Liver (tissue), 9 donors: ENCODE results near the gene PLCD1. TPM values are rescaled to one million over a fixed set of nuclear protein-coding genes. Genes with fewer than 3 reads are reported as not detected.

Experiments
- DNase-seq: peaks from one replicate; pipeline ENCODE4 v3.0.0-alpha.2; 2017; ENCODE audit warnings: low spot score
- H3K27ac ChIP-seq, 2 donors: one replicate each; pipeline ENCODE4 v1.7.0; 2013; ENCODE audit warnings: inconsistent platforms in 2 of 2, low read length in 2 of 2, control low read depth in 1 of 2, low read depth in 1 of 2, mild to moderate bottlenecking in 1 of 2
- H3K27me3 ChIP-seq, 4 donors: one replicate each; pipeline versions ENCODE4 v1.6.1 to v1.7.0; 2013; ENCODE audit warnings: low read length in 3 of 4, inconsistent platforms in 1 of 4, mild to moderate bottlenecking in 1 of 4, moderate library complexity in 1 of 4; ENCODE audit not compliant: control insufficient read depth in 4 of 4, insufficient read depth in 4 of 4
- H3K36me3 ChIP-seq, 4 donors: one replicate each; pipeline versions ENCODE4 v1.6.1 to v1.7.0; 2013; ENCODE audit warnings: low read length in 3 of 4, mild to moderate bottlenecking in 3 of 4, low read depth in 1 of 4, moderate library complexity in 1 of 4; ENCODE audit not compliant: control insufficient read depth in 4 of 4, insufficient read depth in 3 of 4
- H3K4me1 ChIP-seq, 4 donors: one replicate each; pipeline versions ENCODE4 v1.6.1 to v1.7.0; 2013; ENCODE audit warnings: low read length in 3 of 4, mild to moderate bottlenecking in 3 of 4, moderate library complexity in 1 of 4; ENCODE audit not compliant: control insufficient read depth in 4 of 4, insufficient read depth in 4 of 4
- H3K4me3 ChIP-seq, 3 donors: one replicate each; pipeline versions ENCODE4 v1.6.1 to v1.7.0; 2013; ENCODE audit warnings: low read length in 3 of 3, control low read depth in 1 of 3, low read depth in 1 of 3, mild to moderate bottlenecking in 1 of 3
- H3K9ac ChIP-seq, 2 donors: one replicate each; pipeline ENCODE4 v1.7.0; 2013; ENCODE audit warnings: low read length in 2 of 2, mild to moderate bottlenecking in 2 of 2, moderate library complexity in 2 of 2, control low read depth in 1 of 2, low read depth in 1 of 2
- H3K9me3 ChIP-seq, 4 donors: one replicate each; pipeline versions ENCODE4 v1.6.1 to v1.7.0; 2013; ENCODE audit warnings: low read length in 3 of 4; ENCODE audit not compliant: control insufficient read depth in 4 of 4
- ATF3 ChIP-seq: IDR thresholded peaks from 2 replicates; pipeline ENCODE4 v1.6.1; 2016; ENCODE audit warnings: antibody characterized with exemption
- EGR1 ChIP-seq, 2 donors: IDR thresholded peaks; 2 replicates each; pipeline ENCODE4 v1.6.1; 2016 to 2018; ENCODE audit warnings: antibody characterized with exemption in 2 of 2, low read depth in 2 of 2
- FOXA1 ChIP-seq: IDR thresholded peaks from 2 replicates; pipeline ENCODE4 v1.6.1; 2016; ENCODE audit warnings: antibody characterized with exemption
- FOXA2 ChIP-seq: IDR thresholded peaks from 2 replicates; pipeline ENCODE4 v1.6.1; 2016; ENCODE audit warnings: antibody characterized with exemption
- GABPA ChIP-seq, 2 donors: IDR thresholded peaks in 1 of 2; conservative IDR thresholded peaks in 1 of 2; 2 replicates each; pipeline ENCODE4 v1.6.1; 2016; ENCODE audit warnings: antibody characterized with exemption in 2 of 2, mild to moderate bottlenecking in 1 of 2, moderate library complexity in 1 of 2
- HNF4A ChIP-seq, 2 donors: conservative IDR thresholded peaks; 2 replicates each; pipeline ENCODE4 v1.6.1; 2016; ENCODE audit warnings: antibody characterized with exemption in 2 of 2, mild to moderate bottlenecking in 2 of 2
- HNF4G ChIP-seq: IDR thresholded peaks from 2 replicates; pipeline ENCODE4 v1.6.1; 2016; ENCODE audit warnings: antibody characterized with exemption
- JUND ChIP-seq, 2 donors: IDR thresholded peaks; 2 replicates each; pipeline ENCODE4 v1.6.1; 2016; ENCODE audit warnings: antibody characterized with exemption in 2 of 2
- MAX ChIP-seq: IDR thresholded peaks from 2 replicates; pipeline ENCODE4 v1.6.1; 2016; ENCODE audit warnings: antibody characterized with exemption
- NR2F2 ChIP-seq: IDR thresholded peaks from 2 replicates; pipeline ENCODE4 v1.6.1; 2016; ENCODE audit warnings: antibody characterized with exemption
- RAD21 ChIP-seq, 2 donors: IDR thresholded peaks; 2 replicates each; pipeline ENCODE4 v1.6.1; 2016; ENCODE audit warnings: antibody characterized with exemption in 2 of 2, mild to moderate bottlenecking in 2 of 2
- REST ChIP-seq: IDR thresholded peaks from 2 replicates; pipeline ENCODE4 v1.6.1; 2016; ENCODE audit warnings: antibody characterized with exemption, mild to moderate bottlenecking
- RXRA ChIP-seq, 2 donors: IDR thresholded peaks; 2 replicates each; pipeline ENCODE4 v1.6.1; 2017 to 2018; ENCODE audit warnings: antibody characterized with exemption in 2 of 2, mild to moderate bottlenecking in 1 of 2
- SP1 ChIP-seq: IDR thresholded peaks from 2 replicates; pipeline ENCODE4 v1.6.1; 2018; ENCODE audit warnings: antibody characterized with exemption, mild to moderate bottlenecking
- TAF1 ChIP-seq: conservative IDR thresholded peaks from 2 replicates; pipeline ENCODE4 v1.6.1; 2016; ENCODE audit warnings: antibody characterized with exemption, mild to moderate bottlenecking
- YY1 ChIP-seq: IDR thresholded peaks from 2 replicates; pipeline ENCODE4 v1.6.1; 2016; ENCODE audit warnings: antibody characterized with exemption, mild to moderate bottlenecking
- ZBTB33 ChIP-seq: IDR thresholded peaks from 2 replicates; pipeline ENCODE4 v1.6.1; 2016; ENCODE audit warnings: antibody characterized with exemption
- WGBS: extraction: QIAGEN DNeasy Blood & Tissue Kit; methylation state at CpG from one replicate; pipeline ENCODE4 v1.1.7; 2013; 5-methylcytosine and 5-hydroxymethylcytosine counted together
- polyA plus RNA-seq, 2 donors: library from polyadenylated mRNA; stranded (reverse) in 1 of 2; unstranded in 1 of 2; fragments of 200-250 nt in 1 of 2; fragments of >200 nt in 1 of 2; fragmentation: Nextera tagmentation in 1 of 2; extraction: Ambion mirVana in 1 of 2; gene quantifications; one replicate each; pipeline versions ENCODE4 v1.2.1 to v1.2.3, GENCODE V29; 2013 to 2015
- total RNA-seq, 2 donors: library from RNA; depleted of rRNA; stranded (reverse); fragments of >200 nt; gene quantifications; one replicate each; pipeline ENCODE4 v1.2.3, GENCODE V29; 2014
- donor health status: healthy.
- donor health status: healthy.
- donor health status: healthy.
- donor health status: healthy.
- donor health status: healthy.

The PLCD1 gene
- total and polyA plus RNA-seq, 4 donors, result 6.7 to 10.5 (median 9.1) TPM

GRCh38 chr3:38030126-38031021 lies 932 bp upstream of the PLCD1 start (continued):
- no peak for TF ChIP-seq ZBTB33
- no peak for TF ChIP-seq NR2F2

- TF ChIP-seq MAX (no peak), RAD21 (IDR thresholded peaks at IDR 0.05) (no peak)
- Histone ChIP-seq H3K27me3 (no peaks in the 10 kb centered on the region), H3K9ac (no peak overlapping the region), H3K4me3 (peak overlapping the region in 1 of 3 donors; percentile 54), H3K9me3 (no peaks in the 10 kb centered on the region), H3K4me1 (peaks cover 0 to 24% (median 12%) of the 10 kb centered on the region in 4 donors), H3K36me3 (no peaks in the 10 kb centered on the region), H3K27ac (no peak overlapping the region)
- 31% methylated on average over 45 of the region's 45 CpGs for WGBS
- DNase-seq, result no peak
Measured at GRCh38 chr3:38028621-38029361, 651 bp downstream of the PLCD1 start.

DNA sequence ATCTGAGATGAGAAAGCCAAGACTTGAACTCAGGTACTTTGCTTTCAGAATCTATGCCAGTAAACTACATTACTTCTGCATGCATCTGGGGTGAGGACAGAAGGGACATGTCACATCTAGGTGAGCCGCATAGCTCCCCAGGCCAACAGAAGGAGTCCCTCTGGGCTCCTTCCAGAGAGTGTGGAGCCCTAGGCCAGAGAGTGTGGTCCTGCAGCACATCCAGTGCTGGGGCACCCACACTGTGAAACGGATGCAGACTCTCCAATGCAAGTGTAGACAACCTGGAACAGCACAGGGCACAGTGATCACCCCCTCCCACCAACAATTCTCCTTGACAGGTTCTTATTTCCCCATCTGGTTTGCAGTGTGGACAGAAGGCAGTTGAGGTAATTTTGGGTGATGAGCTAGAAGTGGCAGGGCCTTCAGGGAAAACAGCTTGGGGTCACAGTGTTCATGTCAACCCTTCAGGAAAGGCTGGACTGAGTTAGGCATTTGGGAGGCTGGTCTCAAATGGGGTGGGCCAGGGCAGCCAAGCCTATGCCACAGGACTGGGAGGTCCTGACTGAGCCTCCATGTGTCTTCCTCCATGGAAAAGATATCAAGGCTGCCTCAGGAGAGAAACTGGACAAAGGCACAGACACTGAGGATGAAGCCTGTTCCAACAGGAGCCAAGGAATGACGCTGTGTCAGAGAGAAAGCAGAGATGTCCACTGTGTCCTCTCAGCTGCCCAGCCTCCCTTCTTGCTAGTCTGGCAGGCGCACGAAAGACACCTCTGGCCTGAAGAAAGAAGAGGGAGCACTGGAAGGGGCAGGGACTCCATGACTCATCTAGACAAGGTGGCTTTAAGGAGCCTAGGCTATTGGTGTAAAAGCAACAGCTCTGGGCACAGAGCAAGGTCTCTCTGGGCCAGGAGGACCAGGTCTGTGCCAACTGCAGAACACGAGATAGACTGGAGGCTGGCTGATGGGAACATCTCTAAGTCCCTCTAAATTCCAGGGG lies 1.7 kb downstream of the PLCD1 start:
- no peak for DNase-seq
- Histone ChIP-seq H3K27me3 (no peaks in the 10 kb centered on the region), H3K4me1 (peaks cover 2 to 32% (median 17%) of the 10 kb centered on the region in 4 donors), H3K27ac (no peak overlapping the region), H3K4me3 (no peak overlapping the region), H3K9me3 (no peaks in the 10 kb centered on the region), H3K36me3 (no peaks in the 10 kb centered on the region), H3K9ac (no peak overlapping the region)
- WGBS, result 93% methylated on average over 6 of the region's 6 CpGs
- TF ChIP-seq RXRA (IDR thresholded peaks at IDR 0.05), result no peak
- TF ChIP-seq EGR1 (IDR thresholded peaks at IDR 0.05; ENCODE audit: low read depth in 2 of 2), result no peak
- TF ChIP-seq YY1, result no peak
- TF ChIP-seq MAX, result no peak
- TF ChIP-seq JUND (IDR thresholded peaks at IDR 0.05), result no peak
- TF ChIP-seq SP1, result no peak
- no peak for TF ChIP-seq ATF3
- no peak for TF ChIP-seq HNF4G
- TF ChIP-seq REST, result no peak
- no peak for TF ChIP-seq FOXA2
- TF ChIP-seq FOXA1, result no peak
- no peak for TF ChIP-seq TAF1
- TF ChIP-seq ZBTB33, result no peak
- no peak for TF ChIP-seq RAD21 (IDR thresholded peaks at IDR 0.05)
- TF ChIP-seq HNF4A (conservative IDR thresholded peaks at IDR 0.05), result no peak
- no peak for TF ChIP-seq GABPA (IDR thresholded peaks at IDR 0.05 in 1 of 2, conservative IDR thresholded peaks at IDR 0.05 in 1 of 2)
